Neural cell (in vitro differentiated cells): ENCODE measurements around the gene ZXDC. TPM values are rescaled to one million over a fixed set of nuclear protein-coding genes. Genes with fewer than 3 reads are reported as not detected.
A peak's percentile ranks its signal among the peaks of the same experiment; 100 is the strongest.

Source experiments
- H2AFZ ChIP-seq: fragments of 200-600, 300-800 bp; sonication (generic), shearing (Covaris generic); 2 replicates; pipeline ENCODE4 v1.6.0; 2014; ENCODE audit warnings: low read depth, mild to moderate bottlenecking, antibody characterized with exemption, low read length, moderate library complexity
- H3F3A ChIP-seq: fragments of 200-600 bp; shearing (Covaris generic); 2 replicates; pipeline ENCODE4 v1.6.1; 2016; ENCODE audit warnings: mild to moderate bottlenecking, moderate library complexity, mixed read lengths, antibody characterized with exemption, low read length; ENCODE audit not compliant: insufficient read depth, poor library complexity, severe bottlenecking
- H3K27ac ChIP-seq: fragments of 200-600, 300-800 bp; sonication (generic), shearing (Covaris generic); 2 replicates; pipeline ENCODE4 v1.5.1; 2014; ENCODE audit warnings: mild to moderate bottlenecking, low read length, moderate library complexity
- H3K27me3 ChIP-seq: fragments of 300-800, 200-600 bp; sonication (generic), shearing (Covaris generic); 2 replicates; pipeline ENCODE4 v1.6.0; 2014; ENCODE audit warnings: mild to moderate bottlenecking, low read depth, low read length, moderate library complexity; ENCODE audit not compliant: insufficient read depth
- H3K36me3 ChIP-seq: fragments of 300-800, 200-600 bp; sonication (generic), shearing (Covaris generic); 2 replicates; pipeline ENCODE4 v1.5.1; 2014; ENCODE audit warnings: mild to moderate bottlenecking, antibody characterized with exemption, low read length, moderate library complexity; ENCODE audit not compliant: insufficient read depth
- H3K4me2 ChIP-seq: fragments of 300-800, 200-600 bp; sonication (generic), shearing (Covaris generic); 2 replicates; pipeline ENCODE4 v1.6.0; 2014; ENCODE audit warnings: mild to moderate bottlenecking, low read length
- H3K4me3 ChIP-seq: fragments of 300-800, 200-600 bp; sonication (generic), shearing (Covaris generic); 2 replicates; pipeline ENCODE4 v1.5.1; 2014; ENCODE audit warnings: mild to moderate bottlenecking, low read length, moderate library complexity
- H3K79me2 ChIP-seq: fragments of 200-600 bp; shearing (Covaris generic); replicated peaks from 2 replicates; pipeline ENCODE4 v1.6.0; 2014; ENCODE audit warnings: mild to moderate bottlenecking, low read length, moderate library complexity; ENCODE audit not compliant: insufficient read depth
- H3K9ac ChIP-seq: fragments of 300-800, 200-600 bp; sonication (generic), shearing (Covaris generic); 2 replicates; pipeline ENCODE4 v1.6.1; 2016; ENCODE audit warnings: mild to moderate bottlenecking, low read length, mixed read lengths
- H3K9me2 ChIP-seq: fragments of 200-600 bp; shearing (Covaris generic); 2 replicates; pipeline ENCODE4 v1.6.1; 2016; ENCODE audit warnings: mild to moderate bottlenecking, low read length, mixed read lengths; ENCODE audit not compliant: insufficient read depth
- H3K9me3 ChIP-seq: fragments of 200-600, 300-800 bp; sonication (generic), shearing (Covaris generic); 2 replicates; pipeline ENCODE4 v1.6.1; 2016; ENCODE audit warnings: mild to moderate bottlenecking, mixed run types, low read length, moderate library complexity, mixed read lengths
- H4K20me1 ChIP-seq: fragments of 200-600 bp; shearing (Covaris generic); 2 replicates; pipeline ENCODE4 v1.6.1; 2016; ENCODE audit warnings: mild to moderate bottlenecking, mixed run types; ENCODE audit not compliant: insufficient read depth
- CTCF ChIP-seq: fragments of 450-650 bp; IDR thresholded peaks from 2 replicates; pipeline ENCODE4 v1.5.1; 2014; ENCODE audit warnings: antibody characterized with exemption, mild to moderate bottlenecking, moderate library complexity; ENCODE audit not compliant: poor library complexity, severe bottlenecking
- EP300 ChIP-seq: fragments of 450-650 bp; conservative IDR thresholded peaks from 2 replicates; pipeline ENCODE4 v1.6.1; 2014; ENCODE audit warnings: antibody characterized with exemption, mild to moderate bottlenecking, moderate library complexity; ENCODE audit not compliant: poor library complexity, severe bottlenecking
- EZH2 ChIP-seq: fragments of 200-600, 300-800 bp; shearing (Covaris generic), sonication (generic); IDR thresholded peaks from 2 replicates; pipeline ENCODE4 v1.6.1; 2014; ENCODE audit warnings: antibody characterized with exemption, low read length, borderline replicate concordance, mild to moderate bottlenecking; ENCODE audit not compliant: insufficient read depth, poor library complexity, severe bottlenecking
- MXI1 ChIP-seq: fragments of 450-650 bp; conservative IDR thresholded peaks from 2 replicates; pipeline ENCODE4 v1.6.1; 2014; ENCODE audit warnings: antibody characterized with exemption, mild to moderate bottlenecking; ENCODE audit not compliant: poor library complexity, severe bottlenecking
- POLR2AphosphoS5 ChIP-seq: IDR thresholded peaks from 2 replicates; pipeline ENCODE4 v1.6.1; 2012
- RAD21 ChIP-seq: fragments of 450-650 bp; conservative IDR thresholded peaks from 2 replicates; pipeline ENCODE4 v1.6.1; 2014; ENCODE audit warnings: antibody characterized with exemption, mild to moderate bottlenecking, moderate library complexity
- REST ChIP-seq: IDR thresholded peaks from 2 replicates; pipeline ENCODE4 v1.6.1; 2012; ENCODE audit warnings: borderline replicate concordance
- SMC3 ChIP-seq: fragments of 450-650 bp; conservative IDR thresholded peaks from 2 replicates; pipeline ENCODE4 v1.6.1; 2014; ENCODE audit warnings: antibody characterized with exemption, mild to moderate bottlenecking, moderate library complexity; ENCODE audit not compliant: poor library complexity
- TAF1 ChIP-seq: IDR thresholded peaks from 2 replicates; pipeline ENCODE4 v1.6.1; 2012; ENCODE audit warnings: low read depth
- polyA plus RNA-seq: library from polyadenylated mRNA; depleted of rRNA; stranded (reverse); fragments of >200 nt; gene quantifications from 2 replicates; pipeline ENCODE4 v1.2.3, GENCODE V29; 2014

ZXDC gene
- polyA plus RNA-seq, 1 donor from 2014 or later, result 22.2 TPM

GRCh38 chr3:126476166-126477060 lies 722 bp upstream of the ZXDC start:
- Histone ChIP-seq H3K27me3 (no peaks in the 10 kb centered on the region), H3K27ac (peak overlapping the region; percentile 67), H3K79me2 (peaks cover 25% of the 10 kb centered on the region), H3K36me3 (no peaks in the 10 kb centered on the region), H3K9ac (peak overlapping the region; percentile 66), H2AFZ (peak overlapping the region; percentile 76), H3F3A (no peaks in the 10 kb centered on the region), H3K4me3 (peak overlapping the region; percentile 69), H3K4me2 (peak overlapping the region; percentile 35), H3K9me3 (no peaks in the 10 kb centered on the region), H3K9me2 (no peaks in the 10 kb centered on the region), H4K20me1 (peaks cover 23% of the 10 kb centered on the region)
- TF ChIP-seq RAD21 (no peak), MXI1 (no peak), EZH2 (no peak), SMC3 (no peak), REST (no peak), EP300 (no peak), POLR2AphosphoS5 (no peak), TAF1 (no peak), CTCF (no peak)

- peak overlapping the region; percentile 82 for H3K9ac ChIP-seq
- no peaks in the 10 kb centered on the region for H3K36me3 ChIP-seq
- H3K9me3 ChIP-seq, result no peaks in the 10 kb centered on the region
- H3F3A ChIP-seq, result no peaks in the 10 kb centered on the region
- TF ChIP-seq POLR2AphosphoS5 (no peak), CTCF (no peak), MXI1 (peak; percentile 64), REST (no peak), SMC3 (no peak), RAD21 (peak; percentile 8), EZH2 (no peak)
- H3K27ac ChIP-seq, result peak overlapping the region; percentile 67
- H3K79me2 ChIP-seq, result peaks cover 39% of the 10 kb centered on the region
- peaks cover 27% of the 10 kb centered on the region for H4K20me1 ChIP-seq
- no peak overlapping the region for H2AFZ ChIP-seq
- H3K4me3 ChIP-seq, result peak overlapping the region; percentile 83
- H3K9me2 ChIP-seq, result no peaks in the 10 kb centered on the region
- peak overlapping the region; percentile 84 for H3K4me2 ChIP-seq
- no peaks in the 10 kb centered on the region for H3K27me3 ChIP-seq
Measured at GRCh38 chr3:126474498-126475412, 936 bp downstream of the ZXDC start.
